Esophagus squamous epithelium (tissue), 4 donors: ENCODE data around the gene TXNRD1.

Experiments used
- CTCF ChIP-seq, 6 experiments: fragments of 450-650 bp in 4 of 6; fragments of 200-600 bp in 2 of 6; sonication (generic) in 2 of 6; IDR thresholded peaks; one replicate each; pipeline ENCODE4 v1.5.1; 2016 to 2019; ENCODE audit warnings: antibody characterized with exemption in 6 of 6, mild to moderate bottlenecking in 4 of 6, moderate library complexity in 4 of 6
- POLR2A ChIP-seq, 4 donors: fragments of 450-650 bp; IDR thresholded peaks; one replicate each; pipeline ENCODE4 v1.6.1; 2017; ENCODE audit warnings: antibody characterized with exemption in 4 of 4, mild to moderate bottlenecking in 4 of 4, moderate library complexity in 3 of 4

- no peak for TF ChIP-seq CTCF (IDR thresholded peaks at IDR 0.05)
- TF ChIP-seq POLR2A (IDR thresholded peaks at IDR 0.05) = no peak
These were observed 129.1 kb downstream of the TXNRD1 start for GRCh38 chr12:104344682-104345081.
